UCSD-AML1 (cell line): ENCODE data around the gene PLA2R1.

Experiments used
- DNase-seq: peaks from one replicate; lab custom pipeline; 2025; ENCODE audit not compliant: unreplicated experiment; lab: John Stamatoyannopoulos, UW

Gene PLA2R1

DNA sequence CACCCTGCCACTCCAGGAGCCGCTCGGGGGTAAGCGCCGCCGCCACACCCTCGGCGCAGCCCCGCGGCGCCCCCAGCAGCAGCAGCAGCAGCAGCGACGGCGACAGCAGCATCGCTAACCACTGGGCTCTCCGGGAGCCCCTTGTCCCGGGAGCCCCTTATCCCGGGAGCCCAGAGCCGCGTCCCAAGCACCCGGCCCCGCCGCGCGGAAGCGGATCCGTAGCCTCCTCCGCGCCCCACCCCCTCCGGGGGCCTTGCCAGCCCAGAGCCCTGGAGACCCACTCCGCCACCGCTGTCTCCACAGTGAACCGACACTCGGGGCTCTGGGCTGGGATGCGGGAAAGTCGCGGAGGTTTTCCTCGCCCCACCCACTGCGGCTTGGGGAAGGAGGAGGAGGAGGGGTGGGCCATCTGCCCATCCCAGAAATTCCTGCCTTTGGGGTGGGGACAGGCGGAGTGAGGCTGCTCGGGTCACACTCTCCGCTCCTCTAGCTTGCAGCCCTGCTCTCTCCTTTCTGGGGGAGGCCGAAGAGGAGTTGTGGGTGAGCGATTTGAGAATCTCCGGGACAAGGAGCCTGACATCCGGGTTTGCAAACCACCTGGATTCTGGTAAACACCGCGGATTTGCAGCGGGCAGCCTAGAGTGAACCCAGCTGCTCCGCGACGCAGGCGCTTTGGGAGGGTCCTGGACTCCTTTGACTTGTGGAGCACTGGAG, at the start of gene PLA2R1:
PLA2R1 (minus strand) TSS at position 324 of the 714 bp plus-strand sequence; CDS start at position 112, 212 bp downstream.
- no peak for DNase-seq

DNA sequence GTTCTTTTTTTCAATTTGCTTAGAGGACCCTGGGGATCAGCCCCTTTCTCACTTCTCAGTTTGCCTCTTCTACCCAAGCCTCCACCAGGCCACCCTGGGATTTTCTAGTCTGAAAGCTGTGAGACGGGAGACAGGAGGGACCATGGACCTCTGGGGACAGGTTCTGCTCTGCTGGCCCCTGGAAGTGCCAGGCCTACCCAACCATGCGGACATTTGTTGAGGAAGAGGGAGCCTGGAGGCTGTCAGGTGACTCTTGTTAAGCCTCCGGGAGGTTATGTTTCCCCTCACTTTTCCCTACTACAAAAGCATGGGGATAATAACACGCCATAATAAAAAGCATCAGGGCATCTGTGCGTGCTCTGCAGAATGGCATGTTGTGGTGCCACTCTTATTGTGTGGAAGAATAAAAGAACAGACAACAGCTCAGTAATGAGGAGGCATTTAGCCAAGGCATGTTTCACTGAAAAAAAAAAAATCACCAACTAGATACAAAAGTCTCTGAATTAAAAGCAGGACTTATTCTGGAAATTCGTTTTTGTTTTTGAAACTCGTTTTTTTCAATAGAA, 48.3 kb upstream of the PLA2R1 start:
- no peak for DNase-seq

DNA sequence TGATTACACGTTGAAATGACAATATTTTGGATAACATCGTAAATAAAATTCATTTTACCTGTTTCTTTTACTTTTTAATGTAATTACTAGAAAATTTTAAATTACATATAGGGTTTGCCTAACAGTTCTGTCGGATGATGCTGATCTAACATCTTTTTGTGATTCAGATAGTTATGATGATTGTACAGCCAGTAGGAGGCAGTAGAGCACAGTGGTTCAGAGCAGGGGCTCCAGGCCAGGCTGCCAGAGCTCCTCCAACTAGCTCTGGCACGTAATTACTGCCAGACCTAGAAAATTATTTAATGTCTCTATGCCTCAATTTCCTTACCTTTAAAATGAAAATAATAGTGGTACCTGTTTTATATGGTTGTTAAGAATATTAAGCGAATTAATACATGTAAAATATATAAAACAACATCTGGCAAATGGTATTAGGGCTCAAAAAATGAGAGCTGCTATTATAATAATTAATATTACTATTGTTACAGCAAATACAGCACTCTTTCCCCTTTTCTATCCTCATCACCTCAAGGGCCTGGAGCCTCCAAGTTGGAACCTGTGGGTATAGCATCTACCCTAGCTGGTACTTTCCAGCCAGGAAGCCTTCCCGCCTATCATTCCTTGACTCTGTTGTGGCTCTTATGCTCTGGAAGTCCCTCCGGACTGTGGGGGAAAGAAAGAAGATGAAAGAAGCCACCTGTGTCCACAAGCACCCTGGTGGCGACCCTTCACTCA, 47.7 kb upstream of the PLA2R1 start:
- peak; percentile 21 for DNase-seq

DNA sequence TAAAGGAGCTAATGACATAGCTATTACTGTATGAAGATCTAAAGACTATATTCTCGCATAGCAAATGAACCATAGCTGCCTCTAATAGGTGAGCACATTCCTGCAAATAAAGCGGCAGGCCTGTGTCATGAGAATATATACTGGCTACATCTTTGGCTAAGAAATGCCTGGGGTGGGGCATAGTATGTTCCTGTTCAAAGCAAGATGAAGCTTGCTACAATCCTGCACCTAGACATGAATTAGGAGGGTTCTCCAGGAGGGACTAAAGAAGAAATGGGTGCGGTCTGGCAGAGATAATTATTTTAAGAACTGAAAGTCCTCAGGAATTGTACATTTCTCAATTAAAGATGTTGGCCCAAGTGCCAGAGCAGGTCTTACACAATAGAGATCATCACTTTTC, 46.8 kb upstream of the PLA2R1 start:
- no peak for DNase-seq

DNA sequence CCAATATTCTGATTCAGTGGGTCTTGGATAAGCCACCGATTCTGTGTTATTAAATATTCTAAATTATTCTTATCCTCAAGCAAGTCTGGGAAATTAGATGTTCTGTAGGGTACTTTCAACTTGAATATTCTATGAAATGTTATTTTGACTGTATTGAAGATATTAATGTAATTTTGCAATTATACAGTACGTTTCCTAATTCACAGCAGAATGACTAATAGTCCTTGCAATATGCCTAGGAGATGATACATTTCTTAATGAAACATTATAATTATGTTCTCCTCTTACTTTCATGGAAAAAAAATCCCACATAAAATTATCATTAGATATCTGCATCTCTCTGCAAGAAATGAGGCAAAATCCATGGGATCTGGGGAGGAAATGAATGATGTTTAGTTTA, 46.2 kb upstream of the PLA2R1 start:
- no peak for DNase-seq

DNA sequence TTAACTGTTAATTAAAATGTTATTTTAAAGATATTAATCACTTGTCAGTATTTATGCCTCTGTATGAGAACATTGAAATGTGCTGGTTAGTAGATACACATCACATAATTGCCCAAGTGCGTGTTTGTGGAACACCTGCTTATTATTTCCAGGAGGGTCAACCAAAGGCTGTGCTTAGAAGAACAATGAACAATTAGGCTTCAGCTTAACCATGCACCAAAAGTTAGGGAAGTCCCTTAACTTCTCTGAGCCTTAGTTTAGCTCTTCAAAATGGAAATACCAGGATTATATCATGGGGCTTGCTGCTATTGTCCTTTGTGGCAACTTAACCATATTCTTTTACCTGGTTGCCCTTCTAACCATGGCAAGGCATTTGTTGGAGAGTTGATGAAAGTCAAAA, 43.0 kb upstream of the PLA2R1 start:
- DNase-seq, result no peak

DNA sequence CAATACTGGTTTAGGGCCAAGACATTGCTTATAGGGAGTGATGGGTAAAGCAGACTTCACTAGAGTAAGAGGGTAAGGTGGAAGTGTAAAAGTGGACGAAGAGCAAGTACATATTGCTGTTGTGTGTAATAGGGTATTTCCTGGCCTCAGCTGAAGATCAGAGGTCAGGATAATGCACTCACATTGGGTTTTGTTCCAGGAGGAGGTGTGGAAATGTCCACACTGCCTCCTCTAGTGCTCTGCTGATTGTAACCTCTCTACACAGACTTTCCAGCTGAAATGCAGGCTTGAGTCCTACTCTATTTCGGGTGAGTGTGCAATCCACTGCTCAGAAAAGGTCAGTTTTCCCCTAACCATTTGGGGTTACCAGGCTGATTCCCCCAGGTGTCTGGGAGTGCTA, 41.7 kb upstream of the PLA2R1 start:
- DNase-seq, result no peak

DNA sequence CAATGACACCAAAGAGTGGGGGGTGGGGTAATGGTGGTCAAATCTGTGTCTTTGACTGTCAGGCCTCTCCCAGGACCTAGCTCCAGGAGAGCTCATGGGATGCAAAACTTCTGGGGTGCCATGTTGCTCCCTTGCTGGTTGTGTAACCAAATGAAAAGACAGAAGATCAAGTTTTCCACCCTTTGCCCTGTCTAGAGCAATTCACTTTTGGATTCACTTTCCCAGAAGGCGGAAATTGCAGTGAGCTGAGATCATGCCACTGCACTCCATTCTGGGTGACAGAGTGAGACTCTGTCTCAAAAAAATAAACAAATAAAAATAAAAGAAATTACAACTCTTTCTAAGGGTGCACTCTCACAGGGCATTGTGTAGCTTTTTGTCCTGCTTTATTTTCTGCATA, 34.9 kb upstream of the PLA2R1 start:
- DNase-seq, result no peak

DNA sequence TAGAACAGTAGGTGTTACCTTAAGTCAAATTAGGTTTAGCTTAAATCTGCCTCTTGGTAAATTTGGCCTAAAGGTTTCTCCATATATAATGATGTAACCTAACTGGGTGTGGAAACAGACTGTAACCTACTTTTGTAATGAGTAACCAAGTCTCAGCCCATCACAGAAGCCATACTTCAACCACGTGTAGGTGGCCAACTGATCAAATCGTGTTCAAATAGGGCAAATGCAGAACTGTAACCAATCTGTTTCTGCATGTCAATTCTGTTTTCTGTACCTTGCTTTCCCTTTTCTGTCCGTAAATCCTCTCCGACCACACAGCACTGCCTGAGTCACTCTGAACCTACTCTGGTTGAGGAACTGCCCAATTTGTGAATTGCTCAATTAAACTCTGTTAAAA, 34.0 kb upstream of the PLA2R1 start:
- DNase-seq, result no peak

DNA sequence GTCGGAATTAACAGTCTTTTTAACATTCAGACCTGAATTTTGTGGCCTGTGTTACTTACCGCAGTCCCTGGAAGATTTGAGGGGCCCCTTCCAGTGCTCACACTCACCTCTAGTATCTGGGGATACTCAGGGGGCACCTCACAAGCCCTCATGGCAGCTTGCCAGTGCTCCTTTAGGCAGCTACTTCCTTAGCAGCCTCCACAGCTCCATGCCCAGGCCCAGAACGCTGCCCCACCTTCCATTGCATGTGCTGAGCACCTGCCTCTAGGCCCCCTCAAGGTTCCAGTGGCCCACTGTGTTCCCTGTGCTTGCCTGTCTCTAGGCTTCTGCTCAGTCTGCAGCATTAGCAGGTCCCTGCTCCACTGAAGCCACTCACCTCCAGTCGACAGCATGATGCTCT, 30.0 kb upstream of the PLA2R1 start:
- DNase-seq, result no peak

DNA sequence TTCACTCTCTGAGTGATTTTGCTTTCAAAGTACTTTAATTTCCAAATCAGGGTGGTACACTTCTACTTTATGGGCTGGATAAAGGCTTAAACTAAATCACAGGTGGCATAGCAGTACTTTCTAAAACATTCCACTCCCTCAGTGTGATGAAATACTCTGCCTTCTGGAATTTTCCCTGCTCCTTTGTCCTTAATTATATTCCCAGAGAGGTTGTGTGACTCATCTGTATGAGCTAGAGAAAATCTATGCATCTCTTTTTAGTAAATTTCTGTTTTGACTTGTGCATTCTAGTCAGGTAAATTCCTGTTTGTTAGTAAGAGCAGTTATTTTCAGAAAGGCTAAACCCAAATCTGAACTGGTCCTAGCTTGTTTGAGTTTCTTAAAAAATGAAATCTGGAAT, 29.0 kb upstream of the PLA2R1 start:
- DNase-seq, result no peak

DNA sequence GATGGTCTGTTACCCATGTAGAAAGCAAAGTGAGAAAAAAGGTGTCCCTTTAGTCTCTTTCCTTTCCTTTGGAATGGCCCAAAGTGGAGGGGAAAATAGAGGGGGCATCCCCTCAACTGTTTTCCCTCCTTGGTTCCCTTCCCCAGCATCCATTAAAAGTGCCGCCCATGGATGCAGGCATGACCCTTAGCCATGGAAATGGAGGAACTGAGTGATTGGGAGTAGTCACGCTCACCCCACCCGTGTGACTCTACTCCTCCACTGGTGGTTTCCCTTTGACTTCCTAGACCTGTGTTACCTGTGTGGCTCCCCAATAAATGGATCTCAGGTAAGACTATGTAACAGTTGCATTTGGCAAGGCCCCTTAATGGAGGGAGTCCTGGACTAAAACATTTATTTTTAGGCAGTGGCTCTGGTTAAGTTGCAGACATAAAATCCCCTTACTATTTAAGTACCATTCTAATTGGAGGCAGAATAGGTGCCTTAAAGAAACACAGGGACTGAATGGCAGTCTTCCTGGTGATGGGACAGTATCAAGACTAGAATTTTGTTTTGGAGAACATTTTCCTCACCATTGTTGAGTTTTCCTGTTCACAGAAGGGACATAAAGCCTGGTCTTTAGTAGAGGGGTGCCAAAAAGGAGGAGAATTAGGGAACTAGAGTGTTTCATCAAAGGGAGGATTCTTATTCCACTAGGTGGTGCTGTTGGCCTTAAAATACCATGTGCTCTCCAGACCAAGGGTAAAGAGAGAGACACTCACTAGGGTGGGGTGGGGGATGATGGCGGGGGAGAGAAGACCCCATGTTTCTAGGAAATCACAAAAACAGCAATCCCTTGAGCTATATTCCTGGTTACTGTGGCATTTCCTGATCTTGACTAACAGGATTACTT, 25.7 kb upstream of the PLA2R1 start:
- DNase-seq, result no peak

DNA sequence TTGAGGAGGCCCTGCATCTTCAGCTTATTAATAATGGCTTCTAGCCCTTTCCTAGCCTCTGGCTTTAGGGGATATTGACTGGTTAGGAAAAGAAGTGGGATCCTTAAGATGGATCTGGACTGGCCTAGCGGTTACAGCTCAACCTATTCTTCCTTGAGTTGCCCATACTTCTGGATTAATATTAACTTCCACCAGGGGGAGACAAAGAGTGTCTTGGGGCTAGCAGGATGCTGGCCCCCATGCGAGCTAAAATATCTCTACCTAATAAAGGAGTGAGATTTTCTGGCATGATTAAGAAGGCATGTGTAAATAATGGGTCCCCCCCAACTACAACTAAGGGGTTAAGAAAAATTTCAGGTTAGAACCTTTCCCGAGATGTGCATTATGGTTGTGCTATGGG, 23.2 kb upstream of the PLA2R1 start:
- DNase-seq, result no peak

DNA sequence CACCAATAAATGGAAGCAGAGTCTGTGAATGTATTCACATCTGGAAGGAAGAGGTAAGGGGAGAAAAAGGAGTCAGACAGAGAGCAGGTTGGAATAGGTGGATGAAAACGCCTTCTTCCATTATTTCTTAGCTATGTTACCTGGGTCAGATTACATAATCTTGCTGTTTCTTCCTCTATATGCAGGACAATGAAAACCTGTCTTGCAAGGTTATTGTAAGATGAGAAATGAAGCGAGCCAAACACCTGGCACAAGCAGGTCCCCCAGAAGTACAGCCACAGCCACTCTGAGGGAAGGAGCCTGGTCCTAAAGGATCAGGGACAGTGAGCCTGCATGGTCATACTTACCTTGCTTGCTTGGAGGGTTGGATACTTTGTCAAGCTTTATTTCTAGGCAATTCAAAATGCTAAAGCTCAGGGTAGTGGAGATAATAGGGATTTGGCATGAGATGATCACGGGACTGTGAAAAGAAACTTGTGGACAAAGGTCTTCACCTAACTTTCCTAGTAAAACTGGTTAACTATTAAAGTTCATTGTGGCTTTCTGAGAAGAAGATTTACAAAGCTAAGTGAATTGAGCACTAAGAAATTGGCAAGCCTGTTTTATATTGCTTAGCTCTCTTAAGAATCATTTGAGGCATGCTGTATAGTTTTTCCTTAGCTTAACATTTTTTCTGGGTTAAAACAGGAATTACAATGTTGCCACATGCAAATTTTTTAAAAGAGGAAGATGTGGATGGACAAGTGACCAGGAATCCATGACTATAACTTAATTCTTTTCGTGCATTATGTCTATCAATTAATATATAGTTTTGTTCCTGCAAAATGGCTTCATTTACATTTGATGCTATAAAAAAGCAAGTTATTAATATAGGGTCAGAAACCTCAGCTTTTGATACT, 15.7 kb upstream of the PLA2R1 start:
- DNase-seq, result no peak

DNA sequence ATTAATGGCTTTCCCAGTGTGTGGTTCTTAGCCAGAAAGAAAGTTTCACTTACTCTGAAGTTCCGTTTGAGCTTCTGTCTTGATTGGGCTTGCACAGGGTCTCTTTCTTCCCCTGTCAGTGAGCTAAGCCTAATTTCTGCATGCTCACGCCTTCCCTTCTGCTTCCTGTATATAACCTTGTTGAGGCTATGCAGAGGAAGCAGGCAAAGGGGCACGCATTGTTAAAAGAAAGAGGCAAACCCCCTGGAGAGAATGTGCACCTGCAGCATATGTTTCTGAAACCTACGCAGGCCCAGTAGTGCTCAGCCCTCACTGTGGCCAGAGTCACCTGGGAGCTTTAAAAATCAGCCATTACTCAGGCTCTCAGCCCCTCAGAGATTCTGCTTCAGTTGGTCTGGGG, 14.5 kb upstream of the PLA2R1 start:
- DNase-seq, result peak; percentile 16

DNA sequence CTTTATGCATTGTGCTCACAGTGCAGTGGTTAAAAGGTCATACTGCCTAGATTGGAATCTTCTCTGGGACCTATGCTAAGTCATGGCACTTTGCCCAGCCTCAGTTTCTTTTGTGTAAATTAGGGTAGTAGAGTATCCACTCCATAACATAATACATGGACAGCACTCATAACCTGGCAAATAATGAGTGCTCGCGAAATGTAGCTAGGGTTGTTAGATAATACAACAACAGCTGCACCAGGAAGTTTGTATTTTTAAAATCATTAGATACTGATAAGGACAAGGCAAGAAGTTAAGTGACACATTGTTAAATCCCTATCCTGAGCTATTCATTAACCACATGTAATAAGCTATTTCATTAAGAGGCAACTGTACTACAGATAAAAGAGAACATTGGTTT, 13.8 kb upstream of the PLA2R1 start:
- no peak for DNase-seq

DNA sequence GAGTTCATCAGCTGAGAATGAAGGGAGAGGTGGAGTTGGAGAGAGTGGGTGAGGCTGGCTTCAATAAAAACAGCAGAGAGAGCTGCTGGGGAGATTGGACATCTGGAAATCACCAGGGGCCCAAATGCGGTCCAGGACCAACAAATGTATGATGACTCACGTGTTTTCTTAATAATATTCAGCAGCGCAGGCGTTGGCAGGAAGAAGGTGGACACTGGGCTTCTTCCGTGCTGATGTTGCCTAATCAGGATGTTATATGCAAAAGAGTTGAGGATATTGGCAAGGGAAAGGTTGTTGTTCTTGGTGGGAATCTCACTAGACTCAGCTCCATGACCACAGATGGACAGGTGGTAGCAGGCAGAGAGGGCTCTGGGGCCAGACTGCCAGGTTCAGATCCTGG, 12.8 kb upstream of the PLA2R1 start:
- DNase-seq, result no peak

DNA sequence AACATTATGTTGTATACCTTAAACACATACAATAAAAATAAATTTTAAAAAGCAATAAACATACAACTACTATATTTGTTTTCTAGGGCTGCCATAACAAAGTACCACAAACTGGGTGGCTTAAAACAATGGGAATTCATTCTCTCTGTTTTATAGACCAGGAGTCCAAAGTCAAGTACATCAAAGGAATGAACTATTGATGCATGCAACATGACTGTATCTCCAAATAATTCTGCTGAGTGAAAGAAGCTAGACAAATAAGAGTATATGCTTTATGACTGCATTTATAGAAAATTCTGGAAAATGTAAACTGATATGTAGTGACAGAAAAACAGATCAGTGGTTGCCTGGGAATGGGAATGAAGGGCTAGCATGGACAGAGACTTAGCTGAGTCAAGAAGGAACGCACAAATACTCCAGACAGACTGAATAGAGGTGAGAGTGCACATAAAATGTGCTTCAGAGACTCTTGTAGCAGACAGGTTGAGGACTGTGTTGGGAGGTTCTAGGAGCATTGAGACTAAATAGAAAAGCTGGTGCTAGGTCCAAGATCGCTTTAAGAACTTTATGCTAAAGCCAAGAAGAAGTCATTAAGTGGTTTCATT, 11.0 kb upstream of the PLA2R1 start:
- no peak for DNase-seq

DNA sequence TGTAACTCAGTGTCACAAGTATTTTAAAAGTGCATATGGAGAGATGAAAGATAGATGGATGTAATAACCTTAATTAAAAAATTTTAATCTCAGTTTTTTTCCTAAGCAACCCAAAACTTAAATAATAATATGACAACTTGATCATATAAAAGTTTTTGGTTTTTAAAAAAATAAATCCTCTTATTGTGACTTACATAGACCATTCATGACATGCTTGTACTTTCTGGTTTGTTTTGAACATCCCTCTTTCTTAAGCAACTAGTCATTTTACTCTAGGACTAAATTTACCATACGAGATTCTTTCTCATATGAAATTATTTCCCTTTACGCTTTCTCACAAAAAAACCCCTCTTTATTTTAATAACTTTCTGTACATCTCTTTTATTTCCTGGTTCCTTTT, 6.5 kb upstream of the PLA2R1 start:
- no peak for DNase-seq

DNA sequence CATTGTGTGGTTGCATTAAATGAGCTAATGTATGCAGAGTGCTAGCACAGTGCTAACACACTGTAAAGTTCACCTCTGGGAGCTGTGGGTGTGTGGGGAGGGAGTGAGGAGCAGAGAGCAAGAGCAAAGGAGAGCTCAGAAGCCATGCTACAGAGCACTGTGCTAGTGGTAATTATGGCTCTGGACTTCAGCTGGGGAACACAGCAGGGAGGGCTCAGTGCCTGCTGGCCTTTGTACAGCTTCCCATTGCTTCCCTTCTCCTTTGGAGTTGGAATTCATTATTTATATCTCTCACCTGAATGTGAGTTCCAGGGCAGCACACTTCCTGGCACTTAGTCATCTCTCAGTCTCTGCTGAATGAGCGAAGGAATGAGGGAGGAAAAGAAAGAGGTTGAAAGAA, 2.5 kb upstream of the PLA2R1 start:
- no peak for DNase-seq
